GM12878 (cell line): ENCODE data around the gene TOMM40. TPM values are rescaled to one million over a fixed set of nuclear protein-coding genes. Genes with fewer than 3 reads are reported as not detected.

Experiments used
- ATAC-seq: fragments of 200-7000 bp; cut with Tn5 transposase; 3 replicates; pipeline ENCODE4 v1.9.1; 2020; ENCODE audit warnings: mild to moderate bottlenecking, moderate library complexity
- BruUV-seq: library from RNA; stranded (reverse); fragments of 400-500 nt; replicated peaks from 2 replicates; lab custom pipeline; 2021; lab: Mats Ljungman, UMichigan
- CTCF ChIA-PET: fragments of 300-600 bp; sonication (Branson Sonifier 250); formaldehyde crosslinking; extraction: SDS; loops from one replicate; lab custom pipeline; 2021; ENCODE audit warnings: inconsistent platforms; lab: Yijun Ruan, JAX
- POLR2A ChIA-PET: fragments of 350-600 bp; formaldehyde crosslinking; extraction: SDS; loops from one replicate; lab custom pipeline; 2021; ENCODE audit warnings: inconsistent platforms; lab: Charles Lee
- RAD21 ChIA-PET: fragments of 300-600 bp; sonication (Branson Sonifier 250); formaldehyde crosslinking; loops from one replicate; lab custom pipeline; 2023; ENCODE audit warnings: antibody characterized with exemption; ENCODE audit not compliant: unreplicated experiment; lab: Charles Lee
- SMC1A ChIA-PET: fragments of 300-600 bp; sonication (Branson Sonifier 250); formaldehyde crosslinking; loops from one replicate; lab custom pipeline; 2023; ENCODE audit not compliant: unreplicated experiment, uncharacterized antibody; lab: Charles Lee
- DNase-seq: peaks from one replicate; pipeline ENCODE4 v3.0.0-alpha.2; 2011; ENCODE audit warnings: low read depth, low spot score
- FAIRE-seq: peaks from 3 replicates; lab custom pipeline; 2011; peaks lifted over from hg19 to GRCh38; lab: Jason Lieb, UNC
- H2AFZ ChIP-seq: 2 replicates; pipeline ENCODE4 v1.6.0; 2011; ENCODE audit warnings: low read depth, low read length, control low read depth; ENCODE audit not compliant: control insufficient read depth
- H3K27ac ChIP-seq: 2 replicates; pipeline ENCODE4 v1.5.1; 2011; ENCODE audit warnings: control low read depth; ENCODE audit not compliant: control insufficient read depth, insufficient read depth
- H3K27me3 ChIP-seq, 2 experiments: replicated peaks in 1 of 2; 2 replicates each; pipeline versions ENCODE4 v1.6.0 to v1.6.1; 2011; ENCODE audit warnings: low read length in 1 of 2; ENCODE audit not compliant: control insufficient read depth in 2 of 2, insufficient read depth in 2 of 2
- H3K36me3 ChIP-seq, 2 experiments: 2 replicates each; pipeline ENCODE4 v1.5.1; 2011; ENCODE audit warnings: low read length in 1 of 2; ENCODE audit not compliant: control insufficient read depth in 2 of 2, insufficient read depth in 2 of 2
- H3K4me1 ChIP-seq: 2 replicates; pipeline ENCODE4 v1.6.1; 2011; ENCODE audit warnings: mild to moderate bottlenecking, low read length, moderate library complexity, mixed read lengths; ENCODE audit not compliant: control insufficient read depth, insufficient read depth
- H3K4me2 ChIP-seq: 2 replicates; pipeline ENCODE4 v1.6.0; 2011; ENCODE audit warnings: control low read depth; ENCODE audit not compliant: control insufficient read depth, insufficient read depth
- H3K4me3 ChIP-seq: fragments of 200-600 bp; sonication (generic); 2 replicates; pipeline ENCODE4 v1.5.1; 2016
- H3K79me2 ChIP-seq: 2 replicates; pipeline ENCODE4 v1.6.0; 2011; ENCODE audit warnings: low read length; ENCODE audit not compliant: control insufficient read depth, insufficient read depth
- H3K9ac ChIP-seq: 2 replicates; pipeline ENCODE4 v1.8.0; 2011; ENCODE audit warnings: low read length, control low read depth, mixed read lengths; ENCODE audit not compliant: control insufficient read depth, insufficient read depth
- H3K9me3 ChIP-seq: replicated peaks from 3 replicates; pipeline ENCODE4 v1.5.1; 2011; ENCODE audit warnings: mild to moderate bottlenecking, low read length; ENCODE audit not compliant: control insufficient read depth, insufficient read depth
- H4K20me1 ChIP-seq: 2 replicates; pipeline ENCODE4 v1.6.0; 2011; ENCODE audit not compliant: control insufficient read depth, insufficient read depth
- BCLAF1 ChIP-seq: fragments of 450-650 bp; IDR thresholded peaks from 2 replicates; pipeline ENCODE4 v1.6.1; 2017; ENCODE audit warnings: antibody characterized with exemption, mild to moderate bottlenecking, moderate library complexity
- EED ChIP-seq: sonication (generic); IDR thresholded peaks from 2 replicates; pipeline ENCODE4 v1.6.1; 2016; ENCODE audit warnings: antibody characterized with exemption, low read depth
- FOXM1 ChIP-seq: IDR thresholded peaks from 2 replicates; pipeline ENCODE4 v1.6.1; 2012; ENCODE audit warnings: low read depth, mild to moderate bottlenecking, inconsistent platforms, low read length, moderate library complexity
- NFYB ChIP-seq: IDR thresholded peaks from 2 replicates; pipeline ENCODE4 v1.6.1; 2011; ENCODE audit warnings: low read depth, mild to moderate bottlenecking, low read length, improper control_type of control experiment, moderate library complexity; ENCODE audit not compliant: insufficient read depth
- PML ChIP-seq: IDR thresholded peaks from 2 replicates; pipeline ENCODE4 v1.6.1; 2012; ENCODE audit warnings: low read length, inconsistent platforms
- ZBTB33 ChIP-seq: fragments of 450-650 bp; IDR thresholded peaks from 2 replicates; pipeline ENCODE4 v1.6.1; 2017; ENCODE audit warnings: mild to moderate bottlenecking
- ZNF24 ChIP-seq: fragments of 450-650 bp; IDR thresholded peaks from 2 replicates; pipeline ENCODE4 v1.6.1; 2017; ENCODE audit warnings: antibody characterized with exemption, mild to moderate bottlenecking
- WGBS: methylation state at CpG from one replicate; pipeline ENCODE4 v1.1.6; 2016; ENCODE audit warnings: low lambda C conversion rate; ENCODE audit not compliant: insufficient replicate concordance, insufficient coverage; ENCODE audit errors: missing lambda C conversion rate; 5-methylcytosine and 5-hydroxymethylcytosine counted together
- in situ Hi-C: fragments of 300-500 bp; cut with MboI; formaldehyde crosslinking; loops from 9 replicates; pipeline ENCODE4 v1.14.3; 2018; ENCODE audit warnings: mixed read lengths
- intact Hi-C: fragments of 100-400 bp; cut with micrococcal nuclease; formaldehyde crosslinking; loops from one replicate; pipeline ENCODE4 v1.14.2; 2022; ENCODE audit not compliant: unreplicated experiment
- polyA plus RNA-seq, 11 experiments: library from polyadenylated mRNA; depleted of rRNA in 4 of 11; unstranded in 6 of 11; stranded (reverse) in 5 of 11; fragments of >200 nt; fragmentation: Nextera tagmentation in 4 of 11; fragmentation: Illumina TruSeq in 1 of 11; extraction: Ambion mirVana in 4 of 11; extraction: Trizol in 1 of 11; gene quantifications; 1 replicate in 1 of 11; 2 replicates in 10 of 11; pipeline versions ENCODE4 v1.2.1 to v1.2.3, GENCODE V29; 2011 to 2016; ENCODE audit warnings: inconsistent platforms in 2 of 11, missing spikeins in 2 of 11, low read depth in 1 of 11
- total RNA-seq, 4 experiments: library from RNA; depleted of rRNA in 3 of 4; stranded (reverse); fragments of >200 nt in 3 of 4; fragmentation: Illumina TruSeq in 1 of 4; extraction: Trizol in 1 of 4; gene quantifications; 2 replicates each; pipeline versions ENCODE4 v1.2.1 to v1.2.3, GENCODE V29; 2013 to 2021
- TF ChIP-seq, protein P1 (sequence below): fragments of 450-650 bp; IDR thresholded peaks from 2 replicates; pipeline ENCODE4 v1.6.1; 2016; ENCODE audit warnings: mild to moderate bottlenecking

TOMM40 gene
- total and polyA plus RNA-seq, 10 of the 15 experiments (the other 5 are each of a cell fraction or from before 2014, with no cell fraction given): 0.85 to 221 (median 99.9) TPM

DNA sequence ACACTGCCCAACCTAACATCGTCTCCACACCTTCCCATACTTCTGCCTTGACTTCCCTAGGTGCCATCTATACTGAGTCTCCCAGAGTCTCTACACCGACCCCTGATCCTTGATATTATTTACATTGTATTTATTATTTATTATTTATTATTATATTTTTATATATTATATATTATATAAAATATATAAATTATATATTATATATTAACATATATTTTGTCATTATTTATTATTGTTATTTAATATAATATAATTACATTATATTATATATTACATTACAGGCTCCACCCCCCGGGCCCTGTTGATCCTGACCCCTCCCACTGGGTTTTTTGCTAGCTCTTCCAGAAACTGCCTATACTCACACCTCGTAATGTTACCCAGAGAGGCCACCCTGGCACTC is 18.4 kb upstream of the TOMM40 start:
- intact Hi-C loops: no loop called here
- Histone ChIP-seq H3K9me3 (no peaks in the 10 kb centered on the region), H4K20me1 (no peaks in the 10 kb centered on the region), H3K27me3 (no peaks in the 10 kb centered on the region; a peak in 2 of 4 replicates), H3K4me2 (no peak overlapping the region), H3K79me2 (no peaks in the 10 kb centered on the region), H2AFZ (no peak overlapping the region), H3K4me3 (no peak overlapping the region), H3K36me3 (no peaks in the 10 kb centered on the region), H3K4me1 (no peaks in the 10 kb centered on the region), H3K9ac (no peak overlapping the region), H3K27ac (no peak overlapping the region)
- FAIRE-seq (no peak), ATAC-seq (no peak), DNase-seq (no peak)
- ChIA-PET SMC1A (interaction anchor here (0.7 kb wide), 1 partner anchor 299 kb away, joined by 3 read pairs; no protein-coding TSS in a partner anchor), CTCF (interaction anchor here (0.6 kb wide), 1 partner anchor 60 kb away, joined by 3 read pairs; no protein-coding TSS in a partner anchor), RAD21 (no interaction called here), POLR2A (no interaction called here)
- in situ Hi-C loops: no loop called here
- no peak for TF ChIP-seq PML
- BruUV-seq: no TSS peak
- WGBS: 12% methylated on average over 4 of the region's 4 CpGs

DNA sequence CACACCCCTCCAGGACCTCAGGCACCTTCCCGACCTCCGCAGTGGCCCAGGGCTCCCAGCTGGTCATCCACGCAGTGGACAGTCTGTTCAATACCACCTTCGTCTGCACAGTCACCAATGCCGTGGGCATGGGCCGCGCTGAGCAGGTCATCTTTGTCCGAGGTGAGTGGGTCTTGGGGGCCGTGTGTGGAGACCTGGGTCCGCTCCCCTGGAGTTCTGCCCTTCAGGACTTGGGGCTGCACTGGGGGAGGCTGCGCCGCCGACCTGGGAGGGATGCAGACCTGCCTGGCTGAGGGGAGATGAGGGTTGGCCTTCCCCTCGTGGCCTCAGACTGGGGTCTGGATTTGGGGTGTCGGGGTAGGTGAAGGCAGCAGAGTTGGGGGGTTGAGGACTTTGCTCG is 16.7 kb upstream of the TOMM40 start:
- intact Hi-C loops (no loop called here), in situ Hi-C loops (no loop called here)
- ChIA-PET SMC1A (no interaction called here), RAD21 (no interaction called here), POLR2A (no interaction called here), CTCF (no interaction called here)
- no peaks in the 10 kb centered on the region for H3K9me3 ChIP-seq
- H3K4me3 ChIP-seq: no peak overlapping the region
- no peaks in the 10 kb centered on the region for H3K36me3 ChIP-seq
- BruUV-seq: no TSS peak
- FAIRE-seq (no peak), ATAC-seq (no peak), DNase-seq (no peak)
- no peak overlapping the region for H2AFZ ChIP-seq
- H4K20me1 ChIP-seq: no peaks in the 10 kb centered on the region
- H3K27ac ChIP-seq: no peak overlapping the region
- no peak overlapping the region for H3K4me2 ChIP-seq
- no peaks in the 10 kb centered on the region for H3K79me2 ChIP-seq
- no peak overlapping the region for H3K9ac ChIP-seq
- 38% methylated on average over 16 of the region's 16 CpGs for WGBS
- no peaks in the 10 kb centered on the region for H3K4me1 ChIP-seq
- no peaks in the 10 kb centered on the region; a peak in 2 of 4 replicates for H3K27me3 ChIP-seq
- TF ChIP-seq ZNF24 (no peak), BCLAF1 (no peak), FOXM1 (no peak), EED (no peak), ZBTB33 (no peak), NFYB (no peak)
- TF ChIP-seq, protein P1, sequence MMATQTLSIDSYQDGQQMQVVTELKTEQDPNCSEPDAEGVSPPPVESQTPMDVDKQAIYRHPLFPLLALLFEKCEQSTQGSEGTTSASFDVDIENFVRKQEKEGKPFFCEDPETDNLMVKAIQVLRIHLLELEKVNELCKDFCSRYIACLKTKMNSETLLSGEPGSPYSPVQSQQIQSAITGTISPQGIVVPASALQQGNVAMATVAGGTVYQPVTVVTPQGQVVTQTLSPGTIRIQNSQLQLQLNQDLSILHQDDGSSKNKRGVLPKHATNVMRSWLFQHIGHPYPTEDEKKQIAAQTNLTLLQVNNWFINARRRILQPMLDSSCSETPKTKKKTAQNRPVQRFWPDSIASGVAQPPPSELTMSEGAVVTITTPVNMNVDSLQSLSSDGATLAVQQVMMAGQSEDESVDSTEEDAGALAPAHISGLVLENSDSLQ: no peak
